ELR (cell line): Measurements from ENCODE around the gene CIAPIN1.
"Not testable (repeated sequence)": the region's sequence is repeated elsewhere in the genome, so short reads cannot be mapped to it uniquely, and the experiment has no call there.

ENCODE experiments used
- DNase-seq: peaks from one replicate; pipeline ENCODE4 v3.0.0-alpha.2; 2015; ENCODE audit warnings: low read depth

Gene CIAPIN1

GRCh38 chr16:57406881-57407280 is 40.3 kb downstream of the CIAPIN1 start:
- no peak for DNase-seq

GRCh38 chr16:57405097-57405496 is 42.1 kb downstream of the CIAPIN1 start:
- DNase-seq = no peak

GRCh38 chr16:57403965-57404817 is 43.0 kb downstream of the CIAPIN1 start, which contains the start of gene CCL17:
Gene CCL17, plus strand, starts transcription at chr16:57404767. Its CDS starts 9,166 bp downstream, at chr16:57413933.
- DNase-seq = no peak

- DNase-seq = no peak
These were observed 45.1 kb downstream of the CIAPIN1 start for GRCh38 chr16:57401943-57402640.

GRCh38 chr16:57397493-57397892 is 49.7 kb downstream of the CIAPIN1 start:
- not testable (repeated sequence) for DNase-seq

GRCh38 chr16:57396786-57397185 is 50.4 kb downstream of the CIAPIN1 start:
- DNase-seq = no peak

- no peak for DNase-seq
These were observed 52.2 kb downstream of the CIAPIN1 start for GRCh38 chr16:57395026-57395425.

- DNase-seq = no peak
These were observed 52.7 kb downstream of the CIAPIN1 start for GRCh38 chr16:57394444-57394843.

- DNase-seq = no peak
These were observed 54.5 kb downstream of the CIAPIN1 start for GRCh38 chr16:57392694-57393093.

- no peak for DNase-seq
These were observed 55.5 kb downstream of the CIAPIN1 start for GRCh38 chr16:57391708-57392107.

- DNase-seq = no peak
These were observed 55.9 kb downstream of the CIAPIN1 start for GRCh38 chr16:57391300-57391699.

- DNase-seq = no peak
These were observed 56.4 kb downstream of the CIAPIN1 start for GRCh38 chr16:57390636-57391295.

- DNase-seq = no peak
These were observed 58.1 kb downstream of the CIAPIN1 start for GRCh38 chr16:57389087-57389468.

- no peak for DNase-seq
These were observed 58.7 kb downstream of the CIAPIN1 start for GRCh38 chr16:57388359-57389086.

GRCh38 chr16:57387598-57388354 is 59.4 kb downstream of the CIAPIN1 start:
- DNase-seq = no peak

GRCh38 chr16:57386381-57386951 is 60.7 kb downstream of the CIAPIN1 start:
- DNase-seq = no peak

GRCh38 chr16:57385083-57385482 is 62.1 kb downstream of the CIAPIN1 start:
- DNase-seq = no peak

GRCh38 chr16:57384248-57385070 is 62.7 kb downstream of the CIAPIN1 start:
- DNase-seq = no peak

- peak; percentile 51 for DNase-seq
These were observed 63.6 kb downstream of the CIAPIN1 start for GRCh38 chr16:57383276-57384247.
